ENCODE results near the gene PMEPA1. TPM values are rescaled to one million over a fixed set of nuclear protein-coding genes. Genes with fewer than 3 reads are reported as not detected.

The PMEPA1 gene
- total and polyA plus RNA-seq, 2 donors (not counting 3 experiments of a cell fraction or from before 2014, with no cell fraction given) = 31.6 to 33.2 TPM

GRCh38 chr20:57749131-57749690 is 39.4 kb upstream of the PMEPA1 start:
- dilution Hi-C loops (cut with MboI; ENCODE audit: extremely low pct_ligation_motif_present, low sequenced_read_pairs) = no loop called here
- POLR2A ChIA-PET = interaction anchor here (1.0 to 1.8 kb wide), 2 partner anchors 39 to 51 kb away, joined by 4 to 5 read pairs; partner anchors contain the start of gene PMEPA1
- Histone ChIP-seq H4K20me1 (replicated peaks; ENCODE audit: control insufficient read depth, extremely low read depth, insufficient read depth, low read length) (no peaks in the 10 kb centered on the region), H3K9ac (replicated peaks; ENCODE audit: extremely low read depth, insufficient read depth, low read length) (peak overlapping the region; percentile 69), H3K79me2 (ENCODE audit: control insufficient read depth, insufficient read depth, low read length) (no peaks in the 10 kb centered on the region), H3K9me3 (replicated peaks; ENCODE audit: control insufficient read depth, insufficient read depth, low read length) (no peaks in the 10 kb centered on the region), H3K27ac (ENCODE audit: insufficient read depth, low read depth, low read length) (peak overlapping the region; percentile 96), H3K9me1 (replicated peaks; ENCODE audit: control insufficient read depth, extremely low read depth, insufficient read depth, low read length) (no peaks in the 10 kb centered on the region), H3K4me3 (replicated peaks in 1 of 3; ENCODE audit: insufficient read depth in 1 of 3, low read depth in 1 of 3, low read length in 3 of 3) (peak overlapping the region in 1 of 3 experiments; percentile 12), H3K4me1 (ENCODE audit: control insufficient read depth, extremely low read depth, insufficient read depth, low read length) (peaks cover 29% of the 10 kb centered on the region), H3K27me3 (ENCODE audit: control insufficient read depth in 2 of 2, insufficient read depth in 2 of 2, low read length in 2 of 2) (no peaks in the 10 kb centered on the region), H3K4me2 (ENCODE audit: insufficient read depth, low read length) (peak overlapping the region; percentile 58), H2AFZ (ENCODE audit: low read depth, low read length) (peak overlapping the region; percentile 73), H3K36me3 (ENCODE audit: control insufficient read depth in 2 of 2, extremely low read depth in 1 of 2, insufficient read depth in 2 of 2, low read length in 2 of 2) (no peaks in the 10 kb centered on the region)
- no peak for FAIRE-seq
- CTCF ChIA-PET = interaction anchor here (0.7 to 1.6 kb wide), 8 partner anchors 15 to 127 kb away, joined by 3 to 7 read pairs (median 3); partner anchors contain the start of gene PMEPA1
- DNase-seq (ENCODE audit: low read depth, low spot score) = peak; percentile 71
- BruUV-seq (replicated peaks) = no TSS peak
- intact Hi-C loops (cut with micrococcal nuclease) = loop anchor here (1.0 kb wide), 3 partner anchors 18 to 121 kb away; partner anchors contain the start of gene PMEPA1
- TF ChIP-seq GATA2 (IDR thresholded peaks at IDR 0.05; ENCODE audit: insufficient read depth, insufficient read length, low read depth, low read length) (peak; percentile 88), FOS (IDR thresholded peaks at IDR 0.05; ENCODE audit: borderline replicate concordance, insufficient read depth, low read length) (no peak), JUN (IDR thresholded peaks at IDR 0.05; ENCODE audit: borderline replicate concordance, insufficient read depth, insufficient read length, low read depth) (no peak)

- no peaks in the 10 kb centered on the region for H3K36me3 ChIP-seq (ENCODE audit: control insufficient read depth in 2 of 2, extremely low read depth in 1 of 2, insufficient read depth in 2 of 2, low read length in 2 of 2)
- H3K27ac ChIP-seq (ENCODE audit: insufficient read depth, low read depth, low read length) = peak overlapping the region; percentile 96
- peak overlapping the region; percentile 58 for H3K4me2 ChIP-seq (ENCODE audit: insufficient read depth, low read length)
- peak; percentile 90 for FAIRE-seq
- no peaks in the 10 kb centered on the region for H3K79me2 ChIP-seq (ENCODE audit: control insufficient read depth, insufficient read depth, low read length)
- peak overlapping the region; percentile 73 for H2AFZ ChIP-seq (ENCODE audit: low read depth, low read length)
- peaks cover 29% of the 10 kb centered on the region for H3K4me1 ChIP-seq (ENCODE audit: control insufficient read depth, extremely low read depth, insufficient read depth, low read length)
- H4K20me1 ChIP-seq (replicated peaks; ENCODE audit: control insufficient read depth, extremely low read depth, insufficient read depth, low read length) = no peaks in the 10 kb centered on the region
- H3K9me3 ChIP-seq (replicated peaks; ENCODE audit: control insufficient read depth, insufficient read depth, low read length) = no peaks in the 10 kb centered on the region
- ChIA-PET POLR2A (interaction anchor here (1.0 to 1.8 kb wide), 2 partner anchors 39 to 51 kb away, joined by 4 to 5 read pairs; partner anchors contain the start of gene PMEPA1), CTCF (interaction anchor here (0.8 to 1.6 kb wide), 8 partner anchors 14 to 154 kb away, joined by 3 to 7 read pairs (median 3); partner anchors contain the start of gene PMEPA1)
- no TSS peak for BruUV-seq (replicated peaks)
- peak overlapping the region in 2 of 3 experiments; percentile 12 to 24 for H3K4me3 ChIP-seq (replicated peaks in 1 of 3; ENCODE audit: insufficient read depth in 1 of 3, low read depth in 1 of 3, low read length in 3 of 3)
- TF ChIP-seq POLR2AphosphoS5 (IDR thresholded peaks at IDR 0.05; ENCODE audit: insufficient read depth, low read depth, low read length) (peak; percentile 31), FOS (IDR thresholded peaks at IDR 0.05; ENCODE audit: borderline replicate concordance, insufficient read depth, low read length) (peak; percentile 70), POLR2A (IDR thresholded peaks at IDR 0.05; ENCODE audit: low read depth, low read length) (no peak), MYC (IDR thresholded peaks at IDR 0.05; ENCODE audit: low read depth, low read length) (no peak), EZH2 (IDR thresholded peaks at IDR 0.05; ENCODE audit: borderline replicate concordance, low read depth, low read length, severe bottlenecking) (no peak), GATA2 (IDR thresholded peaks at IDR 0.05; ENCODE audit: insufficient read depth, insufficient read length, low read depth, low read length) (no peak), JUN (IDR thresholded peaks at IDR 0.05; ENCODE audit: borderline replicate concordance, insufficient read depth, insufficient read length, low read depth) (peak; percentile 37)
- TF ChIP-seq, protein P1, sequence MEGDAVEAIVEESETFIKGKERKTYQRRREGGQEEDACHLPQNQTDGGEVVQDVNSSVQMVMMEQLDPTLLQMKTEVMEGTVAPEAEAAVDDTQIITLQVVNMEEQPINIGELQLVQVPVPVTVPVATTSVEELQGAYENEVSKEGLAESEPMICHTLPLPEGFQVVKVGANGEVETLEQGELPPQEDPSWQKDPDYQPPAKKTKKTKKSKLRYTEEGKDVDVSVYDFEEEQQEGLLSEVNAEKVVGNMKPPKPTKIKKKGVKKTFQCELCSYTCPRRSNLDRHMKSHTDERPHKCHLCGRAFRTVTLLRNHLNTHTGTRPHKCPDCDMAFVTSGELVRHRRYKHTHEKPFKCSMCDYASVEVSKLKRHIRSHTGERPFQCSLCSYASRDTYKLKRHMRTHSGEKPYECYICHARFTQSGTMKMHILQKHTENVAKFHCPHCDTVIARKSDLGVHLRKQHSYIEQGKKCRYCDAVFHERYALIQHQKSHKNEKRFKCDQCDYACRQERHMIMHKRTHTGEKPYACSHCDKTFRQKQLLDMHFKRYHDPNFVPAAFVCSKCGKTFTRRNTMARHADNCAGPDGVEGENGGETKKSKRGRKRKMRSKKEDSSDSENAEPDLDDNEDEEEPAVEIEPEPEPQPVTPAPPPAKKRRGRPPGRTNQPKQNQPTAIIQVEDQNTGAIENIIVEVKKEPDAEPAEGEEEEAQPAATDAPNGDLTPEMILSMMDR (IDR thresholded peaks at IDR 0.05; ENCODE audit: extremely low read depth in 1 of 2, insufficient read depth in 1 of 2, low read depth in 1 of 2, low read length in 2 of 2) = no peak
- TF ChIP-seq, protein P2, sequence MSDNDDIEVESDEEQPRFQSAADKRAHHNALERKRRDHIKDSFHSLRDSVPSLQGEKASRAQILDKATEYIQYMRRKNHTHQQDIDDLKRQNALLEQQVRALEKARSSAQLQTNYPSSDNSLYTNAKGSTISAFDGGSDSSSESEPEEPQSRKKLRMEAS (IDR thresholded peaks at IDR 0.05; ENCODE audit: insufficient read depth, insufficient read length) = peak; percentile 65
- H3K9me1 ChIP-seq (replicated peaks; ENCODE audit: control insufficient read depth, extremely low read depth, insufficient read depth, low read length) = no peaks in the 10 kb centered on the region
- dilution Hi-C loops (cut with MboI; ENCODE audit: extremely low pct_ligation_motif_present, low sequenced_read_pairs) = no loop called here
- no peaks in the 10 kb centered on the region for H3K27me3 ChIP-seq (ENCODE audit: control insufficient read depth in 2 of 2, insufficient read depth in 2 of 2, low read length in 2 of 2)
- peak; percentile 80 for DNase-seq (ENCODE audit: low read depth, low spot score)
- peak overlapping the region; percentile 69 for H3K9ac ChIP-seq (replicated peaks; ENCODE audit: extremely low read depth, insufficient read depth, low read length)
- intact Hi-C loops (cut with micrococcal nuclease) = loop anchor here (1.0 kb wide), 7 partner anchors 19 to 326 kb away; partner anchors contain the start of gene PMEPA1
Measured at GRCh38 chr20:57748601-57749130, 38.9 kb upstream of the PMEPA1 start.

All from endothelial cell of umbilical vein (primary cell).